SK-N-SH treated with all-trans-retinoic acid at 6 μM for 48 hours (cell line): ENCODE results near the gene TRIM7.
A peak's percentile ranks its signal among the peaks of the same experiment; 100 is the strongest.

ENCODE experiments used
- ATAC-seq: fragments of 200-7000 bp; cut with Tn5 transposase; 3 replicates; pipeline ENCODE4 v1.9.1; 2020; ENCODE audit warnings: mild to moderate bottlenecking, moderate library complexity
- ARNTL ChIP-seq: fragments of 450-650 bp; formaldehyde crosslinking; IDR thresholded peaks from 2 replicates; pipeline ENCODE4 v1.5.0; 2020; ENCODE audit warnings: low read depth, mild to moderate bottlenecking, moderate library complexity, borderline replicate concordance
- BACH2 ChIP-seq: fragments of 250-450 bp; sonication (Bioruptor Pico); IDR thresholded peaks from 2 replicates; pipeline ENCODE4 v1.9.0; 2021; ENCODE audit warnings: mild to moderate bottlenecking, borderline replicate concordance
- ESRRG ChIP-seq: fragments of 250-450 bp; sonication (Bioruptor Pico); IDR thresholded peaks from 2 replicates; pipeline ENCODE4 v1.6.1; 2021; ENCODE audit warnings: mild to moderate bottlenecking
- ISL1 ChIP-seq: fragments of 250-450 bp; sonication (Bioruptor Pico); IDR thresholded peaks from 2 replicates; pipeline ENCODE4 v2.1.2; 2022; ENCODE audit warnings: mild to moderate bottlenecking, moderate library complexity
- OSR1 ChIP-seq: fragments of 250-450 bp; sonication (Bioruptor Pico); IDR thresholded peaks from 2 replicates; pipeline ENCODE4 v1.8.0; 2022; ENCODE audit warnings: moderate library complexity, mild to moderate bottlenecking, inconsistent platforms
- POU6F1 ChIP-seq: fragments of 250-450 bp; sonication (Bioruptor Pico); IDR thresholded peaks from 2 replicates; pipeline ENCODE4 v1.8.0; 2021; ENCODE audit warnings: low read depth, mild to moderate bottlenecking, moderate library complexity, borderline replicate concordance
- PPARA ChIP-seq: fragments of 250-450 bp; sonication (Bioruptor Pico); IDR thresholded peaks from 2 replicates; pipeline ENCODE4 v1.5.0; 2020; ENCODE audit warnings: mild to moderate bottlenecking, borderline replicate concordance
- RARB ChIP-seq: fragments of 250-450 bp; sonication (Bioruptor Pico); IDR thresholded peaks from 2 replicates; pipeline ENCODE4 v1.8.0; 2021; ENCODE audit warnings: mild to moderate bottlenecking, moderate library complexity
- SNAI2 ChIP-seq: fragments of 250-450 bp; sonication (Bioruptor Pico); IDR thresholded peaks from 2 replicates; pipeline ENCODE4 v1.5.0; 2020; ENCODE audit warnings: mild to moderate bottlenecking, moderate library complexity
- TCF4 ChIP-seq: fragments of 250-450 bp; sonication (Bioruptor Pico); IDR thresholded peaks from 2 replicates; pipeline ENCODE4 v1.8.0; 2021; ENCODE audit warnings: mild to moderate bottlenecking, moderate library complexity, borderline replicate concordance
- TSHZ2 ChIP-seq: fragments of 250-450 bp; sonication (Bioruptor Pico); IDR thresholded peaks from 2 replicates; pipeline ENCODE4 v1.5.0; 2020; ENCODE audit warnings: mild to moderate bottlenecking, moderate library complexity
- ZC3H10 ChIP-seq: fragments of 250-450 bp; sonication (Bioruptor Pico); IDR thresholded peaks from 2 replicates; pipeline ENCODE4 v1.5.1; 2021; ENCODE audit warnings: mild to moderate bottlenecking, moderate library complexity
- ZFP3 ChIP-seq: fragments of 250-450 bp; sonication (Bioruptor Pico); IDR thresholded peaks from 2 replicates; pipeline ENCODE4 v1.5.0; 2020; ENCODE audit warnings: mild to moderate bottlenecking, moderate library complexity
- ZFP30 ChIP-seq: fragments of 450-650 bp; formaldehyde crosslinking; IDR thresholded peaks from 2 replicates; pipeline ENCODE4 v1.5.0; 2022; ENCODE audit warnings: mild to moderate bottlenecking, moderate library complexity
- ZNF565 ChIP-seq: fragments of 450-650 bp; formaldehyde crosslinking; conservative IDR thresholded peaks from 2 replicates; pipeline ENCODE4 v1.5.0; 2020; ENCODE audit warnings: low read depth, mild to moderate bottlenecking, moderate library complexity
- ZNF70 ChIP-seq: fragments of 450-650 bp; formaldehyde crosslinking; IDR thresholded peaks from 2 replicates; pipeline ENCODE4 v1.5.0; 2020; ENCODE audit warnings: mild to moderate bottlenecking, moderate library complexity
- ZNF8 ChIP-seq: fragments of 450-650 bp; formaldehyde crosslinking; IDR thresholded peaks from 2 replicates; pipeline ENCODE4 v1.5.0; 2020; ENCODE audit warnings: mild to moderate bottlenecking, moderate library complexity
- TF ChIP-seq, protein P1 (sequence below): fragments of 250-450 bp; sonication (Bioruptor Pico); IDR thresholded peaks from 2 replicates; pipeline ENCODE4 v1.5.1; 2020; ENCODE audit warnings: low read depth, mild to moderate bottlenecking, moderate library complexity
- TF ChIP-seq, protein P2 (sequence below): fragments of 250-450 bp; sonication (Bioruptor Pico); IDR thresholded peaks from 2 replicates; pipeline ENCODE4 v1.8.0; 2020; ENCODE audit warnings: mild to moderate bottlenecking, moderate library complexity, borderline replicate concordance

Gene TRIM7

GRCh38 chr5:181167814-181168488, 37.0 kb downstream of the TRIM7 start (continued):
- TF ChIP-seq ZNF70 (CRISPR knock-in tag) (no peak), ZFP3 (CRISPR knock-in tag) (no peak), ARNTL (no peak)

DNA sequence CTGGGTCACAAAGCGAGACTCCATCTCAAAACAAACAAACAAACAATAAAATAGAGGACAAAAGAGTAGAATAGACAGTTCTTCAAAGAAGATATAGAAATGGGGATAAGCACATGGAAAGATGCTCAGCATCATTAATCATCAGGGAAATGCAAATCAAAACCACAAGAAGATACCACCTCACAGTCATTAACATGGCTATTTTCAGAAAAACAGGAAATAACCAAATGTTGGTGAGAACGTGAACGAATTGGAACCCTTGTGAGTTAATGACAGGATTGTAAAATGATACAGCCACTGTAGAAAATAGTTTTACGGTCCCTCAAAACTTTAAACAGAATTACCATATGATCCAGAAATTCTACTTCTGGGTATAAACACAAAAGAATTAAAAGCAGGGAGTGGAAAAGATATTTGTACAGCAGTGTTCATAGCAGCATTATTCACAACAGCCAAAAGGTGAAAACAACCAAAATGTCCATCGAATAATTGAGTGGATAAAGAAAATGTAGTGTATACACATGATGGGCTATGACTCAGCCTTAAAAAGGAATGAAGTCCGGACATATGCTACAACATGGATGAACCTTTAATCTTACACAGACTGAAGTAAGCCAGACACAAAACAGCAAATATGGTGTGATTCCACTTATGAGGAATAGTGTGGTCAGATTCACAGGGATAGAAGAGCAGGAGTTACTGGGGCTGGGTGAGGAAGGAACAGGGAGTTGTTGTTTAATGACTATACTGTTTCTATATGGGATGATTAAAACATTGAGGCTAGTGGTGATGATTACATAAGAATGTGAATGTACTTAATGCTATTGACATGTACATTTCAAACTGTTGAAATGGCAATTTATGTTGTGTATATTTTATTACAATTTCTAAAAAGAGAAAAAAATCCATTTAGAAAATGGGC, 37.9 kb downstream of the TRIM7 start:
- peak; percentile 67; the same call in 1 of the 2 replicates for TF ChIP-seq ZNF70 (CRISPR knock-in tag)
- TF ChIP-seq ARNTL: no peak
- ATAC-seq: no peak

GRCh38 chr5:181164076-181164952, 40.7 kb downstream of the TRIM7 start:
- TF ChIP-seq ZNF565 (CRISPR knock-in tag) (no peak), ISL1 (CRISPR knock-in tag) (no peak), ESRRG (no peak), ZFP30 (CRISPR knock-in tag) (no peak), ZNF70 (CRISPR knock-in tag) (no peak), POU6F1 (no peak), SNAI2 (CRISPR knock-in tag) (no peak), ZFP3 (CRISPR knock-in tag) (no peak), ZC3H10 (no peak), PPARA (CRISPR knock-in tag) (no peak), OSR1 (CRISPR knock-in tag) (no peak), TCF4 (CRISPR knock-in tag) (no peak), BACH2 (CRISPR knock-in tag) (no peak)
- TF ChIP-seq, protein P1, sequence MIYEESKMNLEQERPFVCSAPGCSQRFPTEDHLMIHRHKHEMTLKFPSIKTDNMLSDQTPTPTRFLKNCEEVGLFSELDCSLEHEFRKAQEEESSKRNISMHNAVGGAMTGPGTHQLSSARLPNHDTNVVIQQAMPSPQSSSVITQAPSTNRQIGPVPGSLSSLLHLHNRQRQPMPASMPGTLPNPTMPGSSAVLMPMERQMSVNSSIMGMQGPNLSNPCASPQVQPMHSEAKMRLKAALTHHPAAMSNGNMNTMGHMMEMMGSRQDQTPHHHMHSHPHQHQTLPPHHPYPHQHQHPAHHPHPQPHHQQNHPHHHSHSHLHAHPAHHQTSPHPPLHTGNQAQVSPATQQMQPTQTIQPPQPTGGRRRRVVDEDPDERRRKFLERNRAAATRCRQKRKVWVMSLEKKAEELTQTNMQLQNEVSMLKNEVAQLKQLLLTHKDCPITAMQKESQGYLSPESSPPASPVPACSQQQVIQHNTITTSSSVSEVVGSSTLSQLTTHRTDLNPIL (CRISPR knock-in tag): no peak
- TF ChIP-seq, protein P2, sequence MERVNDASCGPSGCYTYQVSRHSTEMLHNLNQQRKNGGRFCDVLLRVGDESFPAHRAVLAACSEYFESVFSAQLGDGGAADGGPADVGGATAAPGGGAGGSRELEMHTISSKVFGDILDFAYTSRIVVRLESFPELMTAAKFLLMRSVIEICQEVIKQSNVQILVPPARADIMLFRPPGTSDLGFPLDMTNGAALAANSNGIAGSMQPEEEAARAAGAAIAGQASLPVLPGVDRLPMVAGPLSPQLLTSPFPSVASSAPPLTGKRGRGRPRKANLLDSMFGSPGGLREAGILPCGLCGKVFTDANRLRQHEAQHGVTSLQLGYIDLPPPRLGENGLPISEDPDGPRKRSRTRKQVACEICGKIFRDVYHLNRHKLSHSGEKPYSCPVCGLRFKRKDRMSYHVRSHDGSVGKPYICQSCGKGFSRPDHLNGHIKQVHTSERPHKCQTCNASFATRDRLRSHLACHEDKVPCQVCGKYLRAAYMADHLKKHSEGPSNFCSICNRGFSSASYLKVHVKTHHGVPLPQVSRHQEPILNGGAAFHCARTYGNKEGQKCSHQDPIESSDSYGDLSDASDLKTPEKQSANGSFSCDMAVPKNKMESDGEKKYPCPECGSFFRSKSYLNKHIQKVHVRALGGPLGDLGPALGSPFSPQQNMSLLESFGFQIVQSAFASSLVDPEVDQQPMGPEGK (CRISPR knock-in tag): no peak

DNA sequence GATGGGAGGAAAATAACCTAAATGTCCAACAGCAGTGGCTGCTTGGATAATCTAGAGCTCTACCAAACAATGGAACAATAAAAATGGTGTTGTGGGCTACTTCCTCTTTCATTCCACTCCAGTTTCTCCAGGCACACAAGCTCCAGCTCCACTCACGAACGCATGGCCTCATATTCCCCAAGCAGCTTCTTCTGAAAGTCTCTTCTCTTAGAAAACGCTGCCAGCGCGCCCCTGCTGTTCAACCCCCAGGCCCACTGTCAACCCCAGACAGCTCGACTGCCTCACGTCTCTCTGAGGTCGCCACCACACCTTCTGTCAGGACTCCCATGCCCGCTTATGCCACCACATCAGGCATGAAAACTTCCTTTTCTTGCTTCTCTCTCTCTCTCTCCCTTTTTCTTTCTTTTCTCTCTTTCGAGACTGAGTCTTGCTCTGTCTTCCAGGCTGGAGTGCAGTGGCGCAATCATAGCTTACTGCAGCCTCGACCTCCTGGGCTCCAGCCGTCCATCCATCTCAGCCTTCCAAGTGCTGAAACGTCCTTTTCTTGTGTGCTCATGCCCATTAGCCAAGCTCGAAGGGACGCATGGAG, 41.4 kb downstream of the TRIM7 start:
- no peak for ATAC-seq
- TF ChIP-seq ZNF8 (no peak), RARB (CRISPR knock-in tag) (no peak), TCF4 (CRISPR knock-in tag) (no peak), ZC3H10 (no peak), ZNF70 (CRISPR knock-in tag) (no peak), ZNF565 (CRISPR knock-in tag) (no peak), ISL1 (CRISPR knock-in tag) (no peak), TSHZ2 (CRISPR knock-in tag) (no peak), ZFP30 (CRISPR knock-in tag) (no peak), ZFP3 (CRISPR knock-in tag) (no peak)
- TF ChIP-seq, protein P2 (CRISPR knock-in tag): no peak
- TF ChIP-seq, protein P1 (CRISPR knock-in tag): no peak

More at GRCh38 chr5:181164076-181164952, 40.7 kb downstream of the TRIM7 start:
- ATAC-seq: no peak
